A549 (cell line): ENCODE results near the gene ITM2C.

Experiments
- CBX8 ChIP-seq: fragments of 200-600 bp; sonication (generic); IDR thresholded peaks from 2 replicates; pipeline ENCODE4 v1.6.1; 2016
- CHD2 ChIP-seq: fragments of 150-350 bp; IDR thresholded peaks from 2 replicates; pipeline ENCODE4 v1.6.1; 2014; ENCODE audit warnings: low read length; ENCODE audit not compliant: partially characterized antibody
- EP300 ChIP-seq, 2 experiments: fragments of >200 bp; sonication (Bioruptor Twin); formaldehyde crosslinking; IDR thresholded peaks; 2 replicates in 1 of 2; 3 replicates in 1 of 2; pipeline ENCODE4 v1.6.1; 2016 to 2017
- ESRRA ChIP-seq: fragments of 150-350 bp; IDR thresholded peaks from 2 replicates; pipeline ENCODE4 v1.6.1; 2014; ENCODE audit warnings: mild to moderate bottlenecking, low read length, borderline replicate concordance
- HOXA7 ChIP-seq: fragments of 250-450 bp; sonication (Bioruptor Pico); IDR thresholded peaks from 2 replicates; pipeline ENCODE4 v1.5.0; 2020; ENCODE audit warnings: mild to moderate bottlenecking, moderate library complexity
- KDM1A ChIP-seq: fragments of 200-600 bp; sonication (generic); IDR thresholded peaks from 2 replicates; pipeline ENCODE4 v1.6.1; 2016; ENCODE audit warnings: low read depth, mild to moderate bottlenecking
- POLR2A ChIP-seq: IDR thresholded peaks from 2 replicates; pipeline ENCODE4 v1.6.1; 2012; ENCODE audit warnings: mild to moderate bottlenecking, low read length
- POLR2AphosphoS2 ChIP-seq: conservative IDR thresholded peaks from 2 replicates; pipeline ENCODE4 v1.6.1; 2012; ENCODE audit warnings: low read length, improper control_type of control experiment, inconsistent platforms
- RFX5 ChIP-seq: fragments of 450-650 bp; IDR thresholded peaks from 2 replicates; pipeline ENCODE4 v1.7.1; 2014; ENCODE audit warnings: antibody characterized with exemption, mild to moderate bottlenecking, moderate library complexity
- RNF2 ChIP-seq: fragments of 200-600 bp; sonication (generic); IDR thresholded peaks from 2 replicates; pipeline ENCODE4 v1.6.1; 2016; ENCODE audit warnings: low read depth, mild to moderate bottlenecking, antibody characterized with exemption, moderate library complexity, borderline replicate concordance
- ZC3H11A ChIP-seq: fragments of 450-650 bp; IDR thresholded peaks from 2 replicates; pipeline ENCODE4 v1.6.1; 2014; ENCODE audit warnings: antibody characterized with exemption, mild to moderate bottlenecking
- TF ChIP-seq, protein P1 (sequence below): fragments of >200 bp; sonication (Bioruptor Twin); formaldehyde crosslinking; IDR thresholded peaks from 3 replicates; pipeline ENCODE4 v1.5.1; 2016

DNA sequence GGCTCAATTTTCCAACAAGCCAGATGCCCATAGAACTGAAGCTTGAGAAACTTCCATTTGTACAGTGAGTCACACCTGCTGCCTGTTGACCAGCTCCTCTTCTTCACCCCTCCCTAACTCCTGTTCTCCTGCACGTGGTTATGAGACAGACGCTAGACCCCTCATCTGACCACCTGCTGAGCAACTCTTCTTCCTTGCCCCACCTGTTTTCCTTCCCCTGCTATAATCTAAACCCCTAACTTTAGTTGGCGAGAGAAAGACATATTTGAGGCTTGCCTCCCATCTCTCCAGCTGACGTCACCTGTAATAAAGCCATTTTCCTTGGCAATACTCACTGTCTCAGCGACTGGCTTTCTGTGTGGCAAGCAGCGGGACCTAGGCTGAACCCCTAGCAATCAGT, 22.3 kb upstream of the ITM2C start:
- TF ChIP-seq ESRRA, result no peak
- TF ChIP-seq, protein P1, sequence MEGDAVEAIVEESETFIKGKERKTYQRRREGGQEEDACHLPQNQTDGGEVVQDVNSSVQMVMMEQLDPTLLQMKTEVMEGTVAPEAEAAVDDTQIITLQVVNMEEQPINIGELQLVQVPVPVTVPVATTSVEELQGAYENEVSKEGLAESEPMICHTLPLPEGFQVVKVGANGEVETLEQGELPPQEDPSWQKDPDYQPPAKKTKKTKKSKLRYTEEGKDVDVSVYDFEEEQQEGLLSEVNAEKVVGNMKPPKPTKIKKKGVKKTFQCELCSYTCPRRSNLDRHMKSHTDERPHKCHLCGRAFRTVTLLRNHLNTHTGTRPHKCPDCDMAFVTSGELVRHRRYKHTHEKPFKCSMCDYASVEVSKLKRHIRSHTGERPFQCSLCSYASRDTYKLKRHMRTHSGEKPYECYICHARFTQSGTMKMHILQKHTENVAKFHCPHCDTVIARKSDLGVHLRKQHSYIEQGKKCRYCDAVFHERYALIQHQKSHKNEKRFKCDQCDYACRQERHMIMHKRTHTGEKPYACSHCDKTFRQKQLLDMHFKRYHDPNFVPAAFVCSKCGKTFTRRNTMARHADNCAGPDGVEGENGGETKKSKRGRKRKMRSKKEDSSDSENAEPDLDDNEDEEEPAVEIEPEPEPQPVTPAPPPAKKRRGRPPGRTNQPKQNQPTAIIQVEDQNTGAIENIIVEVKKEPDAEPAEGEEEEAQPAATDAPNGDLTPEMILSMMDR, result no peak
- no peak for TF ChIP-seq RFX5
- TF ChIP-seq HOXA7 (CRISPR knock-in tag), result no peak
- TF ChIP-seq EP300 (IDR thresholded peaks at IDR 0.05), result no peak
- TF ChIP-seq KDM1A, result no peak
- no peak for TF ChIP-seq RNF2
- TF ChIP-seq POLR2A, result no peak
- no peak for TF ChIP-seq CHD2
- no peak for TF ChIP-seq POLR2AphosphoS2
- TF ChIP-seq CBX8, result no peak
- TF ChIP-seq ZC3H11A, result no peak
